Stimulated activated memory B cell treated with anti-CD40 and anti-IgM and Interleukin-4, amounts not matched to agents 10 μg/mL and 1 μg/mL and 100 μg/mL, for 72 hours (primary cell): ENCODE data around the gene ZNF462.
"Not testable (repeated sequence)": the region's sequence is repeated elsewhere in the genome, so short reads cannot be mapped to it uniquely, and the experiment has no call there.

Source experiments
- ATAC-seq: fragments of 150-1000 bp; cut with Tn5 transposase; 2 replicates; pipeline ENCODE4 v1.10.0; 2021
- H3K27ac Mint-ChIP-seq: one replicate; pipeline ENCODE4 v1.8.0; 2022; ENCODE audit warnings: mild to moderate bottlenecking, mixed read lengths
- H3K27me3 Mint-ChIP-seq: one replicate; pipeline ENCODE4 v1.8.0; 2022; ENCODE audit warnings: mixed read lengths
- H3K36me3 Mint-ChIP-seq: one replicate; pipeline ENCODE4 v1.8.0; 2022; ENCODE audit warnings: mixed read lengths
- H3K4me1 Mint-ChIP-seq: one replicate; pipeline ENCODE4 v1.8.0; 2022; ENCODE audit warnings: mixed read lengths
- H3K4me3 Mint-ChIP-seq: one replicate; pipeline ENCODE4 v1.8.0; 2022; ENCODE audit warnings: mild to moderate bottlenecking, moderate library complexity, mixed read lengths
- H3K9me3 Mint-ChIP-seq: one replicate; pipeline ENCODE4 v1.8.0; 2022; ENCODE audit warnings: mixed read lengths

ZNF462 gene

DNA sequence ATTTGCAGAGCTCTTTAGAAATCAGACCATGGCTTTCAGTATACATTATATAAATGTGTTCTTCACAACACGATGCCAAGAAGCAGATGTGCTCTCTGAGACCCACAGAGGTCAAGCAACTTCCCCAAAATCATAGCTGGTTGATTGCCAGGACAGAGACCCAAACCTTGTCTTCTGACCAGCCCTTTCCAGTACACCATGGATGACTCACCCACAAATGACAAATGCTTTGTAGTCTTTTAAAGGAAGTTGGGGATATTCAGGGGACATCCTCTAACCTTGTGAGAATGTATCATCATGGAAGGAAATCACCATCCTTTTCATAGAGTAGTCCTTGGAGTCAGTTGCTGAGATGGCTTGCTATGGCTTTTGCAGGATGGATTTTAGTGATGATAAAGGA is 30.1 kb downstream of the ZNF462 start:
- Mint-ChIP-seq H3K4me3 (no peak overlapping the region), H3K27ac (no peak overlapping the region), H3K27me3 (no peaks in the 10 kb centered on the region), H3K9me3 (no peaks in the 10 kb centered on the region), H3K4me1 (no peaks in the 10 kb centered on the region), H3K36me3 (no peaks in the 10 kb centered on the region)
- ATAC-seq, result no peak

DNA sequence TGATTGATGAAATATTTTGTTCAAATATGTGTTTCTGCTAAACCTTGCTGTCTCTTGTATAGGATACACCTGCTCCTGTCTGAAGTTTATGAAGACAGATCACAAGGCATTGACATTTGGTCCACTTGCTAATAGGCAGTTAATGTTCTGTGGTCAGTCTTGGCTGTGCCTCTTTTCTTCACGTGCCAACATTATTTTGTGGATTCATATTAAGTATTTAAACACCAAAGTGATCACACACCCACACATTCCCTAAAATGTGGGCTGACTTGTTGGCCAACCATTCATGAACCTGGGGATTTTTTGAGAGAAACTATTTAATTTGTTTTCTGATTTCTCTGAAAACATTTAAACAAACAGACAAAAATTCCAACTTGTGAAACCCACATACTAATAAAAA is 33.7 kb downstream of the ZNF462 start:
- no peak overlapping the region for H3K27ac Mint-ChIP-seq
- H3K4me1 Mint-ChIP-seq, result no peaks in the 10 kb centered on the region
- no peaks in the 10 kb centered on the region for H3K36me3 Mint-ChIP-seq
- no peaks in the 10 kb centered on the region for H3K27me3 Mint-ChIP-seq
- H3K9me3 Mint-ChIP-seq, result peaks cover 13% of the 10 kb centered on the region
- no peak for ATAC-seq
- no peak overlapping the region for H3K4me3 Mint-ChIP-seq

DNA sequence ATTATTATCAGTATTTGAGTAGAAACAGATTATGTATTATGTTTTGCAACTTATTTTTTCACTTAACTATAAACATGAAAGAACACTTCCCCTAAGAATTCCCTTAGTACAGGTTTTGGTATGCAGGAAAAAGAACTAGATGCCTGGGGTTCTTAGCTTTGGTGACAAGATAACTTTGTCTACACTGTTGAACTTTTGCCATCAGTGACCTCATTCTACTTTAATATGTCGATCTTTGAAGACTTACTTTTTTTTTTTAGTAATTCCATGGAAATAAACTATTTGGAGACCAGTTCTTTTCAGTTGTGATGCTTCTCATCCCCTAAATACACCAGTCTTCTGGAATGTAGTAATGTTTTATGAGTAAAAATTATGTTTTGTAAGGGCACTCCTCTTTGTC is 34.3 kb downstream of the ZNF462 start:
- Mint-ChIP-seq H3K4me1 (no peaks in the 10 kb centered on the region), H3K27ac (no peak overlapping the region), H3K27me3 (no peaks in the 10 kb centered on the region)

DNA sequence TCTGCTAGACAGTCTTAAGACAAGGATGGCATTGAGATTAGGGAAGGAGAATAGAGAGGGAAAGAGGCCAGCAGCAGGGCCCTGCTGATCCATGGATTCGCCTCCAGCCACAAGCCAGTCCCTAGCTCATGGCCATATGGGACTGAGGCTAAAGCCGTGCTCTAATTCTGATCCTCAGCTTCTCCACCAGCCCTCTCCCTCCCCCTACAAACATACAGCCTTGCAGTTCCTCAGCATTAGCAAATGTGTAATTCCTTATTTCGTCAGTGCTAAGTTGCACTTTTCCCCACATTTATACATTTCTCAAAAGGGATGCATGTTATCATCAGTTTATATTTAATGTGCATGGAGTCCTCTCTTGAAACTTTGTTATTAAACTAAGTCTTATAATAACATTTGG is 34.8 kb downstream of the ZNF462 start:
- Mint-ChIP-seq H3K4me1 (no peaks in the 10 kb centered on the region), H3K27ac (no peak overlapping the region), H3K27me3 (no peaks in the 10 kb centered on the region), H3K36me3 (no peaks in the 10 kb centered on the region), H3K9me3 (peaks cover 18% of the 10 kb centered on the region), H3K4me3 (no peak overlapping the region)
- ATAC-seq, result no peak

More for the DNA sequence above, 34.3 kb downstream of the ZNF462 start:
- no peak for ATAC-seq
- peaks cover 13% of the 10 kb centered on the region for H3K9me3 Mint-ChIP-seq
- H3K4me3 Mint-ChIP-seq, result no peak overlapping the region
- H3K36me3 Mint-ChIP-seq, result no peaks in the 10 kb centered on the region

DNA sequence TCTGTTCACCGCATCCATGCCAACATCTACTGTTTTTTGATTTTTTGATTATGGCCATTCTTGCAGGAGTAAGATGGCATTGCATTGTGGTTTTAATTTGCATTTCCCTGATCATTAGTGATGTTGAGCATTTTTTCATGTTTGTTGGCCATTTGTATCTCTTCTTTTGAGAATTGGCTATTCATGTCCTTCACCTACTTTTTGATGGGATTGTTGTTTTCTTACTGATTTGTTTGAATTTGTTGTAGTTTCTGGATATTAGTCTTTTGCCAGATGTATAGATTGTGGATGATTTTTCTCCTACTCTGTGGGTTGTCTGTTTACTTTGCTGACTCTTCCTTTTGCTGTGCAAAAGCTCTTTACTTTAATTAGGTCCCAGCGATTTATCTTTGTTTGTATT is 37.6 kb downstream of the ZNF462 start:
- H3K9me3 Mint-ChIP-seq, result peaks cover 28% of the 10 kb centered on the region
- H3K27ac Mint-ChIP-seq, ATAC-seq, H3K4me1 Mint-ChIP-seq, H3K27me3 Mint-ChIP-seq, H3K4me3 Mint-ChIP-seq, H3K36me3 Mint-ChIP-seq: not testable (repeated sequence)

DNA sequence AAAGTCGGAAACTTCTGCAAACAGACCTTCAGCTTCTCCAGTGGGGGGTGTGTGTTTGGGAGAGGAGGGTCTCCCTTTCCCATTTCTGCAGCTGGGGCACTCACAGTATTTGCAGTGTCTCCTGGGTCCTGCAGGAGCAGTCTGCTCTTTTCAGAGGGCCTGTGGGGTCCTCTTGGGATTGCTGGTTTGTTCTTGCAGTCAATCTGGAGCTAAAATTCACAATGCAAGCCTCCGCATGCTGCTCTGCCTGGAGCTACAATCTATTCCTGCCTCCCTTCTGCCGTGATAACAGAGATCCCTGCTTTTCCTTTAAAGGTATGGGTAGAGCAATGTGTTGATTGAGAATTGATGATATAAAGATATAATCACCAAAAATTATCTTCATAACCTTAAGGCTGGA is 43.2 kb downstream of the ZNF462 start:
- H3K36me3 Mint-ChIP-seq, result no peaks in the 10 kb centered on the region

DNA sequence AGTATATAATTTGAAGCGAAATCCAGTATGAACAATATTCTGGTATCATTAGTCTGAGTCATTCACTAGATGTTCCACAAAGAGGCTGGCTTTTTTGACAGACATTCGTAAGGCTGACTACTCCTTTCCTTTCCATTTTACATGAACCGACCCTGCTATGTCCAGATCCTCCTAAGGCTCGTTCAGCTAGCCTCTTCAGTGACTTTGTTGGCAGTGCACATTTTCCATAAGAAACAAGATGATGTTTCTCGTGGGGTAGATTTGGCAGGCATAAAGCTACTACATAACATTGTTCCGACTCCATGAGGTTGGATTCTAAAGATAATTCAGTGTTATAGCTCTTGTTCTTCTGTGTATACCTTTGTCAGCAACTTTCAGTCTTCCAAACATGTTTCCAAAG is 49.0 kb downstream of the ZNF462 start:
- peaks cover 3% of the 10 kb centered on the region for H3K9me3 Mint-ChIP-seq
- no peak overlapping the region for H3K4me3 Mint-ChIP-seq
- no peaks in the 10 kb centered on the region for H3K27me3 Mint-ChIP-seq
- H3K27ac Mint-ChIP-seq, result no peak overlapping the region
- no peak for ATAC-seq
- H3K4me1 Mint-ChIP-seq, result no peaks in the 10 kb centered on the region
- no peaks in the 10 kb centered on the region for H3K36me3 Mint-ChIP-seq

More for the DNA sequence above, 43.2 kb downstream of the ZNF462 start:
- Mint-ChIP-seq H3K4me3 (no peak overlapping the region), H3K27ac (no peak overlapping the region), H3K9me3 (peaks cover 18% of the 10 kb centered on the region), H3K27me3 (no peaks in the 10 kb centered on the region), H3K4me1 (no peaks in the 10 kb centered on the region)
- ATAC-seq, result no peak

DNA sequence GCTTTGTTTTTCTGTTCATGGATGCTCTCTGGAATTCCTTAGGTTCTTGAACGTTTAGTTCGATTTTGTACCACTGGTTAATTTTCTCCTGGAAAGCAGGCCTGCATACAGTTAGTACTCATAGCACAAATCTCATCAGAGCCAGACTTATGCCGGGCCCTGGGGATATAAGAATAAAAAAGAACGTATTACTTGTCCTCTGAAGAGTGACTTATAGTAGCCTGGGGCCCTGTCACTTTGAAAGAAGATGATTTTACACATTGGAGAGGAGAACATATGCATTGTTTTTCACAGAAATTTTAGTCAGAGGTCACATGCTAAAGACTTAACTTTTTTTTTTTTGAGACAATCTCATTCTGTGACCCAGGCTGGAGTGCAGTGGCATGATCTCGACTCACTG is 50.3 kb downstream of the ZNF462 start:
- Mint-ChIP-seq H3K9me3 (peaks cover 3% of the 10 kb centered on the region), H3K4me1 (no peaks in the 10 kb centered on the region), H3K36me3 (no peaks in the 10 kb centered on the region), H3K4me3 (no peak overlapping the region), H3K27me3 (no peaks in the 10 kb centered on the region), H3K27ac (no peak overlapping the region)
- ATAC-seq, result no peak

DNA sequence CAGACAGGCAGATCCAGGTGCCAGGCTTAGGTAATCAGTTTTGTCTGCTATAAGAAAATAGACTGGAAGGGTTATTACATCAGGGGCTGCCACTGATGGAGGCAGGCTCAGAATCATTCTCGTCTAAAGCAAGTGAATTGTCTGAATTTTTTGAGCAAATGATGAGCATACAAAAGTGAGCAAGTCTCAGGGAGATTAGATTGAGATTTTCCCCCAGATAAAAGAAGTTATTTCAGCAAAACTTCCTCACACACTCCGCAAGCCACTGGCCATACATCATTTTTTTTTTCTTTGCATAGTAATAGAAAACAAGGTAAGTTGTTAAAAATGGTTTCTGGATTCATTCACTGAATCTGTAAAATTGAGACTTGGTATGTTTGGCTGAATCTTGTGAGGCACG is 52.9 kb downstream of the ZNF462 start:
- no peak overlapping the region for H3K27ac Mint-ChIP-seq
- ATAC-seq, result no peak
- no peak overlapping the region for H3K4me3 Mint-ChIP-seq

DNA sequence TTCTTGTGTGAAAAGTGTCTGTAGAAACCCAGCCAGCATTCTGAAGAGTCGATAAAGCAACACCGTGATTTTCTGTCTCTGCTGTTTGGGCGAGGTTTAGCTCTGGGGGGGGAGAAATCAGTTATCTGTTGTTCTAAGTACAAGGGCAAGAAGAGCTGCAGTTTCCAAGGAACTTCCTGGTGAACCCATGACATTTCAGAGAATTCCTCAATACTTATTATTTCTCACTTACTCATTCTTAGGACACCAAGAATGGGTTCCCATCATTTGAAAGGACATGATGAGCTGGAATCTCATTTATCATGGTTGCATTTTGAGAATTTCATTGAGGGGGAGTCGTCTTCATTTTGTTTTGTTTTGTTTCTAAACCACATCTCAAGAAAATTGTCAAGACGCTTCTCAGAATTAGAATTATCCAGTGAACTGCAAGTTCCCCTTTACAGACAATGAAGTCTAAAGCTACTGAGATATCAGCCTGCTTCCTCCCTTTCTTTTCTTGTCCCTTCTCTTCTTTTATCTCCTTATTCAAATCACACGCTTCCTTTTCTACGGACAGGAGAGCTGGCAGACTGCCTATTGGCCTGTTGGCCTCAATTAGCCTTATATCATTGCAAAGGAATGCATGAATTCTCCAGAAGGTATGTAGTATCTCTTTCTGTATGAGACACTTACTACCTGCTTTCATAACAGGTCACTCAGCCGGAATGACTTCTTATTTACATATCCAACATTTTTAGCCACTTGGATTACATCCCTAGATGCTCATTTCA is 53.7 kb downstream of the ZNF462 start:
- no peaks in the 10 kb centered on the region for H3K27me3 Mint-ChIP-seq

More for the DNA sequence above, 52.9 kb downstream of the ZNF462 start:
- no peaks in the 10 kb centered on the region for H3K4me1 Mint-ChIP-seq
- H3K27me3 Mint-ChIP-seq, result no peaks in the 10 kb centered on the region
- no peaks in the 10 kb centered on the region for H3K36me3 Mint-ChIP-seq
- no peaks in the 10 kb centered on the region for H3K9me3 Mint-ChIP-seq

DNA sequence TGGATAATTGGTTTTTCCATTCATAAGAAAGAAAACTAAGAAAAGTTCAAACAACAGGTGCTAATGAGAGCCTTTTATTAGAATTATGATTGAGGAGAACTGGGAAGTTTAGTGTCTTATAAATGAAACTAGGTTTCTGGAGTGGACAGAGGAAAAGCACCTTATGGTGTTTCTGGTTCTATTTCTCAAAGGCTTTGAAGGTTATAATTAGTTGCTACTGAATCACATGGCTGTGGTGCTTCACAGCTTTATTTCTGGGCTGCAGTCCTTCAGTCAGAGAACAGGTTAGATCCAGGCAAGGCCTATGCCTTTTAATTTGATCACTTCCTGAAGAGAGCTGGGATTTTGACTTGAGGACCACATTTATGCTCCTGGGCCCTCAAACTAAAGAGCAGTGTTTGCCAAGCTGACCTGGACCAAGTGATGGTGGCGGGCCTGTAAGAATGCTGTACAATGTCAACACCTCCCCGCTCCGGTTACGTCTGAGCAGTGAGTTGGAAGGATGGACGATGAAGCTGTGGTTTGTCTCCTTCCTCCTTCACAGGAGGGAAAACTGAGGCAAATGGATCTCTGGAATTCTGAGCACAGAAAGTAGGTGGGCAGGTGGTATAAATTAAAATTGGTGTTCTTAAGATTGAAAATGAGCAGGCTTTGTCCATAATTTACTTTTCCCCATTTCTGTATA is 56.0 kb downstream of the ZNF462 start:
- H3K36me3 Mint-ChIP-seq, result no peaks in the 10 kb centered on the region
- H3K4me1 Mint-ChIP-seq, result no peaks in the 10 kb centered on the region
- no peaks in the 10 kb centered on the region for H3K27me3 Mint-ChIP-seq
- no peak for ATAC-seq
- H3K9me3 Mint-ChIP-seq, result no peaks in the 10 kb centered on the region
- H3K4me3 Mint-ChIP-seq, result no peak overlapping the region
- no peak overlapping the region for H3K27ac Mint-ChIP-seq

More for the DNA sequence above, 53.7 kb downstream of the ZNF462 start:
- H3K27ac Mint-ChIP-seq, result no peak overlapping the region
- ATAC-seq, result no peak
- no peak overlapping the region for H3K4me3 Mint-ChIP-seq
- H3K36me3 Mint-ChIP-seq, result no peaks in the 10 kb centered on the region
- H3K4me1 Mint-ChIP-seq, result no peaks in the 10 kb centered on the region
- H3K9me3 Mint-ChIP-seq, result no peaks in the 10 kb centered on the region

DNA sequence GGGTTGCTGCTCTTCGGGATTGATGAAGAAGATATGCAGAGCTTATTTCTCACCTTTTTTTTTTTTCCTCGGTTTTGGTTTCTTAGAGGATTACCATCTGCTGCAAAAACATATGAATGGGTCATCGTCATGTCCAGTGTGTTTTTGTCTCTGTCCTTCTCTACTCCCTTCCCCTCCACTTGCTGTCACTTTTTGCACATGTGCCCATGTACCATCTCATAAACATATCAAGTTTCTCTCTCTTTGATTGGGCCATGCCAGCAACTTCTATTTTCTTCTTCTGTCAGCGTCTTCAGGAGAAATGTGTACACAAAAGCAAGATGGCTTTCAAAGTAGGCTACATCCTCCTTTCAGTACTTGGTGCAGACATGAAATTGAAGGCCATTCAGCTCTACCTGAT is 57.1 kb downstream of the ZNF462 start:
- no peaks in the 10 kb centered on the region for H3K36me3 Mint-ChIP-seq
- peaks cover 5% of the 10 kb centered on the region for H3K9me3 Mint-ChIP-seq
- no peaks in the 10 kb centered on the region for H3K4me1 Mint-ChIP-seq
- H3K27me3 Mint-ChIP-seq, result no peaks in the 10 kb centered on the region
- H3K27ac Mint-ChIP-seq, result no peak overlapping the region
- ATAC-seq, result no peak
- no peak overlapping the region for H3K4me3 Mint-ChIP-seq

DNA sequence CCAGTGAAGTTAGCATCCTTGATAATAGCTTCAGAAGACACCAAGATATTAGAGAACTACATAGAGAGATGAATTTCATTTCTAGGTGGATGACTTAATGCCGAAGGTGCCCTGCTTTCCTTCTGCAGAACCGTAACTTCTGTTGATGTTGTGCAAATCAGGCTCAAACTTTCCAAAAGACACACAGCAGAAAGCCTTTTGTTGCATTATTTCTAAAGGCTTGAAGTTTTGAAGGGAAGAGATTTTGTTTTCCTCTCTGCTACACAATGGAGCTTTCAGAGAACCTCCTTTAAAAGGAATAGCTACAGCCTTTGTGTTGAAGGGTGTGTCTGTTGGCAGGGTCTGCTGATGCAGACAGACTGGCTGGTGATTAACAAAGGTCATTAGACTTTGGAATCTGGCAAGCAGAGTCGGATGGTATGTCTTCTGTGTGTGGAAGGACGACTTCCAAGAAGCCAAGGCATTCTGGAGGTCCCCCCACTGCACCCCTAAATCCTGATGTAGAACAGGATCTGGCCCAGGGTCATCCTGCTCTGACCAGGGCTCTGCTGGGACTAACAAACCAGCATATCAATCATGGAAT is 57.8 kb downstream of the ZNF462 start:
- ATAC-seq, result no peak
- H3K27ac Mint-ChIP-seq, result no peak overlapping the region
- H3K4me1 Mint-ChIP-seq, result no peaks in the 10 kb centered on the region
- H3K36me3 Mint-ChIP-seq, result no peaks in the 10 kb centered on the region
- peaks cover 5% of the 10 kb centered on the region for H3K9me3 Mint-ChIP-seq
- H3K27me3 Mint-ChIP-seq, result no peaks in the 10 kb centered on the region
- no peak overlapping the region for H3K4me3 Mint-ChIP-seq

DNA sequence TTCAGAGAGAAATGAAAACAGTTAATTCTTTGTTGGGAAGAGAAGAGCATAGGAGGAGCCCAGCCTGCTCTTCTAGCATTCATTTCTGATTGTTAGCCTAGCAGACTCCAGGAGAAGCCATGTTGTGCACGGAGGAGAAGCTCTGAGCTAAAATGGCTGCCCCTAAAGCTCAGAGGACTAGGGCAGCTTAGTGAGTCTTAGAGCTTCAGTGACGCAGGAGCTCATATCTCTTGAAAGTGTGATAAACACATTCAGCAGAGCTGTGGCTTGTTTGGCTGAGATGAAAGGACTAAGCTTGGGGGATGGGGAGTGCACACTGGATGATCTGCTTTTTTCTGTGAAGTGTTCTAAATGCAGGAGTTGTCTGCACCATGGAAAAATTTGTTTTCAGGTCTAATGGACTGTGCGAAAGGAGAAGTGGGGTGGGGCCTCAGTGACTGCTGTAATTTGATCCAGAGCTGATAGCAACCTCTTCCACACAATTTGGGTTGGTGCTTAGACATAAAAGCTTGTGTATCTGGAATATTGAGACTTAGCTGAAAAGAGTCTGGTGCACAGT is 58.5 kb downstream of the ZNF462 start:
- H3K36me3 Mint-ChIP-seq, result no peaks in the 10 kb centered on the region
- H3K27me3 Mint-ChIP-seq, result no peaks in the 10 kb centered on the region
- H3K4me1 Mint-ChIP-seq, result no peaks in the 10 kb centered on the region
- no peak for ATAC-seq
- no peak overlapping the region for H3K4me3 Mint-ChIP-seq
- no peak overlapping the region for H3K27ac Mint-ChIP-seq
- peaks cover 5% of the 10 kb centered on the region for H3K9me3 Mint-ChIP-seq

DNA sequence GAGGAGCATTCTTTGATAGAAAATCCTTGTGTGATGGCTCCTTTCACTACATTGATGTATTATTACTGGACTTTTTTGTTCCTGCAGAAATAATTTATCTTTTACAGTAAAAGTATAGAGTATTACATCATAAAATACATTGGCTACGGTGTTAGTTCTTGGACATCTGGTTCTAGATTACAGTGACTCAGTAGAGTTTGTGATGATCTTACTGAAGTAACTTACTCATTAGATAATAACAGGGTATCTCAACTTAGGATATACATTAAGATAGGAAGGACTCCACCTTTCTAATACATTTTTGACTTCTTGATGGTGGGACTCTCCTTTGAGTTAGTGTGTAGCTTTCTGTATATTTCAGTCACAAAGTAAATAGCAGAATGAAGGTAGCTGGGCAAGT is 59.1 kb downstream of the ZNF462 start:
- ATAC-seq, result no peak
- H3K27me3 Mint-ChIP-seq, result no peaks in the 10 kb centered on the region
- no peaks in the 10 kb centered on the region for H3K36me3 Mint-ChIP-seq
- no peaks in the 10 kb centered on the region for H3K4me1 Mint-ChIP-seq
- H3K4me3 Mint-ChIP-seq, result no peak overlapping the region
- H3K27ac Mint-ChIP-seq, result no peak overlapping the region
- peaks cover 5% of the 10 kb centered on the region for H3K9me3 Mint-ChIP-seq

DNA sequence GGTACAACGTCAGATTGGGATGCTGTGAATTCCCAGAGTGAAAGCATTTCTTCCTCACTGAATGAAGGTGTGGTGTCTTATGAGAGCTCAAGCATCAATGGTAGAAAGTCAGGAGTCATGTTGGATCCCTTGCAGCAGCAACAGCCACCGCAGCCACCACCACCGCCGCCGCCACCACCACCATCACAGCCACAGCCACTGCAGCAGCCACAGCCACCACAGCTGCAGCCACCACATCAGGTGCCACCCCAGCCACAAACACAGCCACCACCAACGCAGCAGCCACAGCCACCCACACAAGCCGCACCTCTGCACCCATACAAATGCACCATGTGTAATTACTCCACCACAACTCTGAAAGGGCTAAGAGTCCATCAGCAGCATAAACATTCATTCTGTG is 62.4 kb downstream of the ZNF462 start:
- ATAC-seq, result no peak
- Mint-ChIP-seq H3K9me3 (peaks cover 5% of the 10 kb centered on the region), H3K36me3 (no peaks in the 10 kb centered on the region), H3K27me3 (no peaks in the 10 kb centered on the region), H3K4me1 (no peaks in the 10 kb centered on the region), H3K27ac (no peak overlapping the region), H3K4me3 (no peak overlapping the region)
